Left lung (tissue), 10 donors: ENCODE results near the gene SH3PXD2A. TPM values are rescaled to one million over a fixed set of nuclear protein-coding genes. Genes with fewer than 3 reads are reported as not detected.

Source experiments
- ATAC-seq: fragments of 200-7000 bp; cut with Tn5 transposase; one replicate; pipeline ENCODE4 v1.9.1; 2020; ENCODE audit warnings: moderate library complexity
- DNase-seq, 4 donors: peaks; one replicate each; pipeline ENCODE4 v3.0.0-alpha.2; 2013 to 2020
- H3K27ac ChIP-seq, 2 donors: fragments of 200-600 bp; sonication (generic) in 1 of 2; one replicate each; pipeline versions ENCODE4 v1.5.0 to v1.8.0; 2020 to 2021
- H3K27me3 ChIP-seq, 2 donors: fragments of 200-600 bp; sonication (generic) in 1 of 2; one replicate each; pipeline versions ENCODE4 v1.5.0 to v1.8.0; 2020 to 2021
- H3K36me3 ChIP-seq, 2 donors: fragments of 200-600 bp; sonication (generic) in 1 of 2; one replicate each; pipeline versions ENCODE4 v1.5.0 to v1.8.0; 2020 to 2021
- H3K4me1 ChIP-seq, 2 donors: fragments of 200-600 bp; one replicate each; pipeline ENCODE4 v1.8.0; 2021
- H3K4me3 ChIP-seq, 2 donors: fragments of 200-600 bp; sonication (generic) in 1 of 2; one replicate each; pipeline versions ENCODE4 v1.5.0 to v1.8.0; 2020 to 2021; ENCODE audit warnings: mild to moderate bottlenecking in 1 of 2
- H3K9me3 ChIP-seq, 2 donors: fragments of 200-600 bp; sonication (generic) in 1 of 2; one replicate each; pipeline versions ENCODE4 v1.5.0 to v1.8.0; 2020 to 2021
- CTCF ChIP-seq, 2 donors: fragments of 200-600 bp; sonication (generic) in 1 of 2; IDR thresholded peaks; one replicate each; pipeline versions ENCODE4 v1.5.0 to v1.8.0; 2021; ENCODE audit warnings: antibody characterized with exemption in 2 of 2
- intact Hi-C, 2 donors: fragments of 100-400 bp; cut with DNase I; formaldehyde crosslinking; loops; one replicate each; pipeline versions ENCODE4 v1.11.2 to v1.14.2; 2022
- polyA plus RNA-seq, 6 donors: library from polyadenylated mRNA; unstranded; fragments of 120-200 nt; gene quantifications; one replicate each; pipeline ENCODE4 v1.2.1, GENCODE V29; 2013; ENCODE audit not compliant: insufficient read length in 6 of 6
- total RNA-seq, 2 donors: library from RNA; stranded (reverse); fragmentation: NEBNext Ultra II Directional; extraction: Animal tissue kit (Norgen Biotek cat#: 25700); gene quantifications; one replicate each; pipeline ENCODE4 v1.2.1, GENCODE V29; 2021
- donor health status: DM: no; HTN: yes; CAD: no.
- donor health status: DM: no; HTN: no; CAD: no.

SH3PXD2A gene
- total and polyA plus RNA-seq, 8 donors, result 44.8 to 117 (median 91.7) TPM

- intact Hi-C loops, result no loop called here
- H3K4me1 ChIP-seq, result no peaks in the 10 kb centered on the region
- no peaks in the 10 kb centered on the region for H3K27me3 ChIP-seq
- ATAC-seq (no peak), DNase-seq (peak in 1 of 4 donors; percentile 43)
- no peaks in the 10 kb centered on the region for H3K36me3 ChIP-seq
- TF ChIP-seq CTCF (IDR thresholded peaks at IDR 0.05), result no peak
- H3K9me3 ChIP-seq, result no peaks in the 10 kb centered on the region
- no peak overlapping the region for H3K4me3 ChIP-seq
- no peak overlapping the region for H3K27ac ChIP-seq
Observed at GRCh38 chr10:103590744-103591291, 264.6 kb downstream of the SH3PXD2A start.

GRCh38 chr10:103590060-103590459 is 265.3 kb downstream of the SH3PXD2A start:
- ATAC-seq, result no peak
- TF ChIP-seq CTCF (IDR thresholded peaks at IDR 0.05), result no peak
- H3K27ac ChIP-seq, result no peak overlapping the region
- DNase-seq, result peak in 1 of 4 donors; percentile 71
- H3K4me3 ChIP-seq, result no peak overlapping the region
- no peaks in the 10 kb centered on the region for H3K9me3 ChIP-seq
- H3K4me1 ChIP-seq, result peaks cover 0 to under 1% of the 10 kb centered on the region in 2 donors
- intact Hi-C loops, result no loop called here
- peaks cover 0 to 5% of the 10 kb centered on the region in 2 donors for H3K27me3 ChIP-seq
- H3K36me3 ChIP-seq, result no peaks in the 10 kb centered on the region

GRCh38 chr10:103589074-103589630 is 266.2 kb downstream of the SH3PXD2A start:
- Histone ChIP-seq H3K9me3 (no peaks in the 10 kb centered on the region), H3K27me3 (peaks cover 0 to 14% of the 10 kb centered on the region in 2 donors), H3K4me1 (peaks cover 0 to 6% of the 10 kb centered on the region in 2 donors), H3K36me3 (no peaks in the 10 kb centered on the region), H3K27ac (no peak overlapping the region), H3K4me3 (no peak overlapping the region)
- no peak for DNase-seq
- intact Hi-C loops, result no loop called here
- no peak for TF ChIP-seq CTCF (IDR thresholded peaks at IDR 0.05)
- no peak for ATAC-seq

GRCh38 chr10:103587073-103587472 is 268.3 kb downstream of the SH3PXD2A start:
- peaks cover 0 to 12% of the 10 kb centered on the region in 2 donors for H3K4me1 ChIP-seq
- no peak overlapping the region for H3K27ac ChIP-seq
- no peak for TF ChIP-seq CTCF (IDR thresholded peaks at IDR 0.05)
- no peak overlapping the region for H3K4me3 ChIP-seq
- H3K9me3 ChIP-seq, result no peaks in the 10 kb centered on the region
- ATAC-seq (no peak), DNase-seq (no peak)
- H3K36me3 ChIP-seq, result no peaks in the 10 kb centered on the region
- peaks cover 0 to 30% of the 10 kb centered on the region in 2 donors for H3K27me3 ChIP-seq
- intact Hi-C loops, result no loop called here

GRCh38 chr10:103585011-103585405 is 270.4 kb downstream of the SH3PXD2A start:
- Histone ChIP-seq H3K27ac (no peak overlapping the region), H3K4me3 (peak overlapping the region; percentile 19 to 49), H3K36me3 (no peaks in the 10 kb centered on the region), H3K27me3 (peaks cover 0 to 37% of the 10 kb centered on the region in 2 donors), H3K9me3 (no peaks in the 10 kb centered on the region), H3K4me1 (peaks cover 0 to 12% of the 10 kb centered on the region in 2 donors)
- no peak for DNase-seq
- ATAC-seq, result no peak
- intact Hi-C loops, result no loop called here
- TF ChIP-seq CTCF (IDR thresholded peaks at IDR 0.05), result no peak
